Activated CD4-positive, alpha-beta T cell treated with anti-CD3 and anti-CD28 coated beads, Interleukin-10, Interleukin-2, amounts not matched to agents 100 ng/mL and 50 ng/mL, durations not matched to agents 16 hours and 8 hours (primary cell): Measurements from ENCODE around the gene RPL35A.
"Not testable (repeated sequence)": the region's sequence is repeated elsewhere in the genome, so short reads cannot be mapped to it uniquely, and the experiment has no call there.

Experiments used
- DNase-seq: peaks from one replicate; pipeline ENCODE4 v3.0.0-alpha.2; 2020

RPL35A gene

DNA sequence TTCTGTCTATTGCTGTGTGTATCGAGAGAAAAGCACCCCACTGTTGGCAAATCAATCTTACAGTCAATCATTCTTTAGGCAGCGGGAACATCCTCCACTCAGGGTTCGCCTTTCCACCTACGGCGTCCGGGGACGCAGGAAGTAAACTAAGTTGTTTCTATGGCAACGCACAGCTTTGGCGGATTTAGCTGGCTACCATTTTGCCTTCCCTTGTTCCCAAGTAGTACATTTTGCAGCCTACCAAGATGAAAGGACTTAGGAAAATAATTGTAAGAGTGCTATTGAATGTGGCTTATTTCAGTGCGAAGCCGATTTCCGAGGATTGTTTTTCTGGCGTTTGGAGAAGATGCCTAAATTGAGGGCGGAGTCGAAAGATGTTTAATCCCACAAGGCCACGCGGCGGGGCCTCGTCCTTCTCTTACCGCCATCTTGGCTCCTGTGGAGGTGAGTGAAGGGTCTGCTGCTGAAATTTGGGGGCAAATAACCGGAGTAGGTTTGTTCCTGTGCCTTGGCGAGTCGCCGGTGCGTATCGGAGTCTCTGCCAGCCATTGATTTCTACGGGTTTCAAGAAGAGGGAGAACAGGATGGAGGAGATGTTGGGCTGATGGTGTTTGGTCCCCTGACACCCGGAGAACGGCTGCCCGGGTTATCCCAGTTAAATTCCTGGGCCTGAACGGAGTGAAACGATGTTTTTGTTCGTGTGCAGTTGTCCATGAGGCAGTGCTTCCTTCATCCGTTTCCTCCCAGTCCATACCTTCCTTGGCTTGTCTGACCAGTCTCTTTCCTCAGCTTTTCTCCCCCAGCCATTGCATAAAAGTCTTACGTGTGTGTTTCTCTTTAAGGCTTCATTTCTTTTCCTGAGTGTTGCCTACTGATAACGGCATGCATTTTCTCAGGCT, at the start of gene RPL35A:
Gene RPL35A, plus strand, starts transcription at position 413 of the 899 bp plus-strand sequence. CDS start 778 bp downstream, outside the sequence.
- DNase-seq, result peak; percentile 91

DNA sequence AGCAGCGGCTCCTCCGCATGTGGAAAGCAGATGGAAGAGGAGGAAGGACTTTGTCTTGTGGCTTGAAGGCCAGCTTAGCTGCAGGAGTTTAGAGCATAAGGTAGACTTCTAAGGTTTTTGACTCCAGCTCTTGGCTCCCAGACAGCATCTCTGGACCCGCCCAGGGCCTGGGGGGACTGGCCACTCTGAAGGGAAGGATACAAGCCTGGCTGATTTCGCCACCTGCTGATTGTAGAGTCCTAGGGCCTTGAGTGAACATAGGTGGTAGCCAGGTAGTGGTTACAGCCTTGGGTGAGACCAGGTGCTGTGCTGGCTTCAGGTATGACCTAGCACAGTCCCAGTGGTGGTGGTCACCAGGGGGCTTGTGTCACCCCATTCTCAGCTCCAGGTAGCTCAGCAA, 48.4 kb upstream of the RPL35A start:
- no peak for DNase-seq

DNA sequence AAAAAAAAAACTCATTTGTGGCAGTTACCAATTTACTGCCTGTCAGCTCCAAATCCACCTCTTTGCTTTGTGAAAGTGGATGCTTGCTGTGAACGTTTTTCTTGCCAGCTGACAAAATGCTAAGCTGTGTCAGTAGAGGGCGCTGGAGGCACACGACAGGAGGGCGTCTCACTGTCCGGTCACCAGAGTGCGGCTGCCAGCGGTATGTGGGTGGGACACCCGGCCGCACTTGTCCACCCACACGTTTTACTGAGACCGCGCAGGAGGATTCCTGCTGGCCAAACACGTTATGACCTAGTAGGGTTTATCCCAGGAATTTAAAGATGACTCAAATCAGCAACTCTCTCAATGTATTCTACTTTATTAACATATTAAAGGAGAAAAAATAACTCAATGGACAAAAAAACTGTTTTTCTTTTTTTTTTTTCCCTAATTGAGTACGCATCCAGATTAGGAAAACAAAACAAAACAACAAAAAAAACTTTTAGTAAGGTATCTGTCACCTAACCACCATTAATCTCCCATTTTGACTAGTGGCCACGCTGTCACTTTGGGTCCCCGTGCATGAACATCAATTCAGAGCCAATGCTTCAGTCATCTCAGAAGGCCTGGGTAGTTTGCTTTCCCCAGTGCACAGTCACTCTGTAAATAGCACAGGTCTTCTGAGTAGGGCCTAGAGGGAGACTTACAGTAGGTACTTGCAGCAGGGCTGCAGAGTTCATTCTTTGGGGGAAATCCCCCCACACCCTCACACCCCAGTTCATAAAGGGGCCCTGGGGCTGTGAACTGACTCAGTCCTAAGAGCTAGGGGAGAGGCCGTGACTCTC, 43.8 kb upstream of the RPL35A start:
- peak; percentile 95 for DNase-seq

DNA sequence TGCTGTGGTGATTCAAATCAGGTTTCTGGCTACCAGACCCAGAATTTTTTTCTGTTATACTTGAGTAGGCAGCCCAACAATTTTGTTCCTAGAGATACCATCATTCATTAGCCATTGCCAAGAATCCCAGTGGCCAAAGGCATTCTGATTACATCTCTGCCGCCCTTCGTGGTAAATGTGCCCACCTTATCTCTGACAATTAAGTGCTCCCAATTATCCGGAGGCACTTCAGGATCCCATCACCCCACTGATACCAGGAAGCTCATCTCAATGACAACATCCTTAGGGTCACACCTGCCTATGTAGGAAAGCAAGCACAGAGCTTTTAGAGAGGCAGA, 43.2 kb upstream of the RPL35A start:
- DNase-seq, result no peak

DNA sequence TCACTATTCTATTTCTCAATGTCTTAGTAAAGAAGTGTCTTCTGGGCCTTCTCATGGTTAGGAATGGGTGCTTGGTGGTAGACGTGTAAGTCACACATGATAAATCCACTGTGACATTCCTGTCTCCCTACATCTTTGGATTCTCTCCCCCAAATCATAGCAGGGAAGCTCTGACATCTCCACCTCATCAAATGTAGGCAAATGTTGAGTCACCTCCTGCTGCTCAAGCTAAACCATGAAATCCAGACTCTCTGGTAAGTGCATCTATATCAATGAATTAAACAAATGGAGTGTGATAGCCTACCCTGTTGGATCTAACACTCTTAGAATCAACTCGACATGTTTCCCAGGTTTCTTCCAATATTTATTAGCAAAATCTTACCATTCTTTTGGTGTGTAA, 42.8 kb upstream of the RPL35A start:
- DNase-seq, result no peak

DNA sequence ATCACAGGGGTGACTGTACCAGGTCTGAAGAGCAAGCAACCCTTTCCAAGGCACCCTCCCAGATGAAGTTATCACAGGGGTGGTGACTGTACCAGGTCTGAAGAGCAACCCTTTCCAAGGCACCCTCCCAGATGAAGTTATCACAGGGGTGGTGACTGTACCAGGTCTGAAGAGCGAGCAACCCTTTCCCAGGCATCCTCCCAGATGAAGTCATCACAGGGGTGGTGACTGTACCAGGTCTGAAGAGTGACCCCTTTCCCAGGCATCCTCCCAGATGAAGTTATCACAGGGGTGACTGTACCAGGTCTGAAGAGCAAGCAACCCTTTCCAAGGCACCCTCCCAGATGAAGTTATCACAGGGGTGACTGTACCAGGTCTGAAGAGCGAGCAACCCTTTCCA, 41.4 kb upstream of the RPL35A start:
- not testable (repeated sequence) for DNase-seq

DNA sequence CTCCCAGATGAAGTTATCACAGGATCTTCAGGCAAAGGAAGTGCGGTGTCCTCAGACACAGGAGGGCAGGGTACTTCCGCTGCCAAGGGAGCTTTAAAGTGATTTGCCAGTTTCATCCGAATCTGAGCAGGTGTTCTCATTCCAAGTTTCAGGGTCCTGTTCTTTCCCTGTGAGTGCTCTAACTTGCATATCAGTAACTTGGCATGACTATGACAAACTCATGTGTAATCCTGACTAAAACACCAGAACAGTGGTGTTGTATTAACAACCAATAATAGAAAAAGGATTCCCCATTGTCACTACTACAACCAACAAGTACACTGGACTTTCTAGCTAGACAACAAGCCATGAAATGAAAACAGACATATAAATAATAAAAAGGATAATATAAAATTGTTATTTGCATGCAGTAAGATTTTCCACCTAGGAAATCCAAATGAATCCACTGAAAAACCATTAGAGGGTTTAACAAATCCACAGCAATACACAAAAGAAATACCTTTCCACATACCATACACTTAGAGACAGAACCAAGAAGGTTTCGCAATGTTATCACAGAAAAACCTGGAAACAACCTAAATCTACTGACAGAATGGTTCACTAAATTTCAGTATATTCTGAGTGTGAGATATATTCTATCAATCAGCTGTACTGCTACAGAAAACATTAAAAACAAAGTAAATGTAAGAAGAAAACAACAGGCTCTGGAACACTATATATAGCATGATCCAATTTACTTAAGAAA, 40.9 kb upstream of the RPL35A start:
- DNase-seq, result no peak

DNA sequence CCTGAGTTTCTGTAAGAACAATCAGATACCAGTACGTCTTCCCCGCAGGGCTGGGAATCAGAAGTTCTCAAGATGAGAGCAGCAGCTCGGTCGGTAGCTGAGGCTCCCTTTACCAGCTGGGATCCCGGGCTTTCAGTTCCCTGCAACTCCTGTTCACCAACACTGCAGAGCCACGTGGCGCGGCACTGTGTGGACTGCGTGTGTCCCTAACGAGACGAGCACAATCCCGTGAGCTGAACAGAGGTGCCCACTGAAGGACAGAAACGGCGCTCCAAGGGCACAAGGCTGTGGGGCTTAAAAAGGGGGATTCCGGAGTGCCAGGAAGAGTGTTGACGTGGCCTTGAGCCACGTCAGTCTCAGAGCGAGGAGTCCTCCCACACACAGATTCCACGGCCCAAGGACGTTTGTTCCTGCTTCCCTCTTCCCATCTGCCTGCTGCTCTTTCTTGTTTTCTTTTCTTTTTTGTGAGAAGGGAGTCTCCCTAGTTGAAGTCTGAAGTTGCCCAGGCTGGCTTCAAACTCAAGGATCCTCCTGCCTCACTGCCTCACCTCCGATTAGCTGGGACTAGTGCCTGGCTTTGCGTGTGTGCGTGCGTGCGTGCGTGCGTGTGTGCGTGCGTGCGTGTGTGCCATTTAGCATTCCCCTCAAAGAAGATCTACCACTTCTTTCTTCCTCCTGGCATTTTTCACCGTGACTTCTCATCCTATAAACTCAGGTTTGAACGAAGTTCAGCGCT, 37.1 kb upstream of the RPL35A start:
- peak; percentile 30 for DNase-seq

DNA sequence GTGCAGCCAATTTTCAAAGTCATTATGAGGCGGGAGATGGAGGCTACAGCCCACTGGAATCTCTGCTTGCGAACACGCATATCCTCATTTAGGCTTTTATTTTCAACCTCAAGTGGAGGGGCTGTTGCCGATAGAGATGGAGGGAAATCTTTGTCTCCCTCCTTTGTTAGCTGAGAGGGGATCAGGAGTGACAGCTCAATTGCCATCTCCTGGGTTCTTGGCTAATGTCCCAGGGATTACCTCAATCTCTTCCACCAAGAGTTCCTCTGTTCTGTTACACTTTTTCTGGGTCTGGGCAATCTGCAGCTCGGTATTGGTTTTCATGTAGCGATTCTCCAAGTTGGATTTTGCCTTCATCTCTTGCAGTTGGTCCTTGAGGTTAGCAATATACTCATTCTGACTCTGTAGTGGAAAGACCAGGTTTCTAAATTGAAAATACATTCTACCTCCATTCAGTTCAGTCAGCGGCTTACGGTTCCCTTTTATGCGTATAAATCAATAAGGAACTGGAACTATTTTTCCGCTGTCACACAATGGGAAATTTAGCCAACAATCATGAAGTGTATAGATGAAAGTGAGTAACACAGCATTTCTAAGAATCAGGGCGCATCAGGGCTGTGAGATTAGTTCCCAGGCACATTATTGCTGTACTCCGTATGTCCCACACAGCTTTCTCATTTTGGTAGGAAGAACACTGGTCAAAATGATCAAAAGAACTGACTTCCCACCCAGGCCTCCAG, 36.2 kb upstream of the RPL35A start:
- peak; percentile 27 for DNase-seq

DNA sequence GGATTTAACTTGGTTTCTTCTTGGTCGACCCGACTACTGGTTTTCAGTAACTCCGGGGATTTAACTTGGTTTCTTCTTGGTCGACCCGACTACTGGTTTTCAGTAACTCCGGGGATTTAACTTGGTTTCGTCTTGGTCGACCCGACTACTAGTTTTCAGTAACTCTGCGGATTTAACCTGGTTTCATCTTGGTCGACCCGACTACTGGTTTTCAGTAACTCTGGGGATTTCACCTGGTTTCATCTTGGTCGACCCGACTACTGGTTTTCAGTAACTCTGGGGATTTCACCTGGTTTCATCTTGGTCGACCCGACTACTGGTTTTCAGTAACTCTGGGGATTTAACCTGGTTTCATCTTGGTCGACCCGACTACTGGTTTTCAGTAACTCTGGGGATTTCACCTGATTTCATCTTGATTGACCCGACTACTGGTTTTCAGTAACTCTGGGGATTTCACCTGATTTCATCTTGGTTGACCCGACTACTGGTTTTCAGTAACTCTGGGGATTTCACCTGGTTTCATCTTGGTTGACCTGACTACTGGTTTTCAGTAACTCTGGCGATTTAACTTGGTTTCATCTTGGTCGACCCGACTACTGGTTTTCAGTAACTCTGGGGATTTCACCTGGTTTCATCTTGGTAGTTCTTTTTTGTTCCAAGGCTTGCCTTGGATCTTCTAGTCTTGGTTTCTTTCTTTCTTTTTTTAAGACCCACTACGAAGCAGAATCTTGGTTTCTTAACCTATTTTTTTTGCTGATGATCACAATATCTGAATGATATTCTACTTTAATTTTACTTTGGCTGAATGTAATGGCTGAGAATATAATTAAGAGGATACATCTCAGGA, 28.3 kb upstream of the RPL35A start:
- DNase-seq, result peak; percentile 62

DNA sequence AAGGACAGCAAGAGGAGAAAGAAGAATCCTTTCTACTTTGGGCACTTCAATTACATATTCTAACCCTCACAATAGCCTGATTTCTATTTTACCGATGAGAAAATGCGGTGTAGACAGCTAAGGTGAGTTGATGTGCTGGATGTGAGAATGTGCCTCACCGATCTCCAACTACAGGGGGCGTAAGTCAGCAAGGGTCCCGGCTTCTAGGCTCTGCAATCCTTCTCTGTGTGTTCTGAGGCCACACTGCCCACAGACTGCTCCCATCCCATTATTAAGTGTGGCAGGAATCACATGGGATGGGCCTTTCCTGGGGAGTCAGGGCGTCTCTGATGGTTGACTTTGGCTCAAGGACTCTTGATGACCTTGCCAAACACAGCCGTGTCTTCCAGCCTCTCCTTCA, 23.6 kb upstream of the RPL35A start:
- peak; percentile 16 for DNase-seq

DNA sequence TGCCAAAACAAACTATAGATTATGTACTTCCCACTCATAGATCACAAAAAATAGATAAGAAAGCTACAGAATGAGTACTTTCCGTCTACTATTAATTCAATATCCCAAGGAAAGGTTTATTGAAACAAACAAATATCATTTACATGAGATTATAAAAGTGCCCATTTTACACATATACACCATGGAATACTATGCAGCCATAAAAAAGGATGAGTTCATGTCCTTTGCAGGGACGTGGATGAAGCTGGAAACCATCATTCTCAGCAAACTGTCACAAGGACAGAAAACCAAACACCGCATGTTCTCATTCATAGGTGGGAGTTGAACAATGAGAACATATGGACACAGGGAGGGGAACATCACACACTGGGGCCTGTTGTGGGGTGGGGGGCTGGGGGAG, 22.4 kb upstream of the RPL35A start:
- not testable (repeated sequence) for DNase-seq

DNA sequence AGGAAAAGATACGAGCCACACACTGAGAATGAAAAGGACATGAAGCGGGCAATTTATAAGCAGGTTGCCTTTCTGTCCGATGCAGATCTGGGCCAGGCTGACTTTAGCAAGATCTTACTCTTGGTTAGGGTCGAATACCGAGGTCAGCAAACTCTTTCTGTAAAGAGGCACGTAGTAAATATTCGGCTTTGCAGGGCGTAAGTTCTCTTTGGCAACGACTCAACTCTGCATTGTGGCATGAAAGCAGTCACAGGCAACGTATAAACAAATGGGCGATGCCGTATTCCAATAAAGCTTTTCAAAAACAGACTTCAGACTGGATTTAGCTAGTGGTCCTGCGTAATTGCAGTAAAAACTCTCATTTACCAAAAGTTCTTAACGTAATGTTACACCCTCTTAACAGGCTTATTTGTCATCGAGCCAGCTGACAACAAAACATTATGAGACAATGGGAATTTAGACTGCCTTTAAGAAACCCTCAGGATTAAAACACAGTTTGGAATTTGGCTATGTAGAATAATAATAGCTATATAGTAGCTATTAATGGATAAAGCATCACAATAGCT, 13.1 kb upstream of the RPL35A start:
- no peak for DNase-seq

DNA sequence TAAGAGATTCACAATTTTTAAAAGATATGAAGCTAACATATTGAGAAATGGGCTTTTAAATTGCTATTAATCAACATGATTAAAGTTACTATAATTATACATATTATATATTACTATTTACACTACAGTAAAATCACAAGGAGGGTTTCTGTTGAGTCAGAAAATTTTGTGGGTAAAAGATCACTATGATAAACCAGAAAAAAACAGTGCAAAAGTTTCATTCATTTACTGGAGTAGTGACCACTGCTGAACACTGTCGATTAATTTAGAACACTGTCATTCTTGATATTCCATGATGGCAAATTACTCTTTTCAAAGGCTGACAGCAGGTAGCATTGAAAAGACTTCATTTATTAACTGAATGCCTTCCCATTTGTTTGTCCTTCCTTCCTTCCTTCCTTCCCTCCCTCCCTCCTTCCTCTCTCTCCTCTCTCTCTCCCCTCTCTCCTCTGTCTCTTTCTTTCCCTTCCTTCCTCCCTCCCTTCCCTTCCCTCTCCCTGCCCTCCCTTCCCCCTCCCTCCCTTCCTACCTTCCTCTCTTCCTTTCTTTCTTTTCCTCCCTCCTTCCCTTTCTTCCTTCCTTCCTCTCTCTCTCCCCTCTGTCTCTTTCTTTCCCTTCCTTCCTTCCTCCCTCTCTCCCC, 9.1 kb upstream of the RPL35A start:
- no peak for DNase-seq

DNA sequence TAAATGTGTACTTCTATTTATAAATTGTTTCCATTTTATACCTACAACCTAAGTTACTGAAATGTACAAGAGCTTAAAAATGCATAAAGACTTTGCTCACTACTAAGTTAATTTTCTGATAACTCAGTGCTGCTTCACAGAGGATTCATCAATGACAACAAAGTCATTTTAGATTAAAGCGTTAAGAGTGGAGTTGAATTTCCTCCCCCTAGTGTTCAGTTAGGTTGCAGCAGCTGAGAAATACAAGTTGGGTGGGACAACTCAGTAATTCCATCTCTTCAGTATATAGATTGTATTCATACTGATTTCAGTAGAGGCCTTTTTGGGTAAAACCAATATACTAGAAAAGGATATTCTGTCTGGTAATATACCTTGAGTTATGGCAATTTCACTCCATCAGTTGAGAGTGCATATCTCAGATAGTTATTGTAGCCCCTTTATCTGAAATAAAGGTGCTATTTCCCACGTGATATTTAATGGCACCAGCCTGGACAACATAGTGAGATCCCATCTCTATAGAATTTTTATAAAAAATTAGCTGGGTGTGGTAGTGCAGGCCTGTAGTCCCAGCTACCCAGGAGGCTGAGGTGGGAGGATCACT, 6.9 kb upstream of the RPL35A start:
- peak; percentile 66 for DNase-seq

DNA sequence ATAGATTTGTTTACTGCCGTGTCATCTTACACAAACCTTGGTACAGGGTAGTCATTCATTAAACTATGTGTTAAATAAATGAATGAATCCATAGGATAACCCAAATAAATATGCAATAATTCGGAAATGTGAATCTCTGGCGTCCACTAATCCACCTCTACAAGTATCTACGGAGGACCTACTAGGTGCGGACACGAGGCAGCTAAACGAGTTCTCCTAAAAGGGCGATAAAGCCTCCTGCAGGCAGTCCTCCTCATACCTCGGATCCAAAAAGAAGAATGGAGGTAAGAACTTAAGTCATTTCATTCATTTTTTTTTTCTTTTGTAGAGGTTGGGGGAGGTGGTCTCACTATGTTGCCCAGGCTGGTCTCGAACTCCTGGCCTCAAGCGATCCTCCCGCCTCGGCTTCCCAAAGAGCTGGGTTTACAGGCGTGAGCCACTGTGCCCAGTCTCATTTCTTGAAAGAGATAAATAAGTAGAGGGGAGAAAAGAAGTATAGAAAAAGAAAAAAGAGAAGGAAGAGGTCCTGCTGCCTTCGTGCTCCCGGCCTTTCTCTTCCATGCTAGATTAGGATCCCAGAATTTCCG, 706 bp upstream of the RPL35A start:
- DNase-seq, result no peak

DNA sequence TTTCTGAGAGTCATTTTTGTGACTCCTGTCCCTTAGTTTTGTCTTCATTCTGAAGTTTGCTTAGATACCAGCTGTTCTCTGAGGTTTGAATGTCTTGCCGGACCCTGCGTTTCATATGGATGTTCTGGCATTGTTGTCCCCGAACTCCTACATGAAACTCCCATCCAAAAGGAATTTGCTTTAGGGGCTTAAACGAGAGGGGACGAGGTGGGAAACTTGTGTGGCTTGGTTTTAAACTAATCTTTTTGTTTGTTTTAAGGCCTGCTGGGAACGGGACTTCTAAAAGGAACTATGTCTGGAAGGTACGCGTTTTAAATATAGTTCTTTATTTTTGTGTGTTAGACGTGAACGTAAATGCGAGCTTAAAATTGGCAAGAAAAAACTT, 679 bp downstream of the RPL35A start:
- no peak for DNase-seq

DNA sequence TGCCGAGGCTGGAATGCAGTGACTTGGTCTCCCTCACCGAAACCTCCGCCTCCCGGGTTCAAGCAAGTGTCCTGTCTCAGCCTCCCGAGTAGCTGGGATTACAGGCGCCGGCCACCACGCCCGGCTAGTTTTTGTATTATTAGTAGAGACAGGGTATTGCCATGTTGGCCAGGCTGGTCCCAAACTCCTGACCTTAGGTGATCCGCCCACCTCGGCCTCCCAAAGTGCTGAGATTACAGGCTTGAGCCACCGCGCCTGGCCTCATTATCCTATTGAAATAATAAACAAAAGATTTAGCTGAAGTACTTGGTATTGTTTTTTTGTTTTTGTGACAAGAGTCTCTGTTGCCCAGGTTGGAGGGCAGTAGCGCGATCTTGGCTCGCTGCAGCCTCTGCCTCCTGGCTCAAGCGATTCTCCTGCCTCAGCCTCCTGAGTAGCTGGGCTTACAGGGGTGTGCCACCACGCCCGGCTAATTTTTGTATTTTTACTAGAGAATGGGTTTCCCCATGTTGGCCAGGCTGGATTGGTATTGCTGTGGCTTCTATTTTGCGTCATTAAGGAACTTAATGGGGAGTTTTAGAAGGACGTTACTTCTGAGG, 1.5 kb downstream of the RPL35A start:
- no peak for DNase-seq

DNA sequence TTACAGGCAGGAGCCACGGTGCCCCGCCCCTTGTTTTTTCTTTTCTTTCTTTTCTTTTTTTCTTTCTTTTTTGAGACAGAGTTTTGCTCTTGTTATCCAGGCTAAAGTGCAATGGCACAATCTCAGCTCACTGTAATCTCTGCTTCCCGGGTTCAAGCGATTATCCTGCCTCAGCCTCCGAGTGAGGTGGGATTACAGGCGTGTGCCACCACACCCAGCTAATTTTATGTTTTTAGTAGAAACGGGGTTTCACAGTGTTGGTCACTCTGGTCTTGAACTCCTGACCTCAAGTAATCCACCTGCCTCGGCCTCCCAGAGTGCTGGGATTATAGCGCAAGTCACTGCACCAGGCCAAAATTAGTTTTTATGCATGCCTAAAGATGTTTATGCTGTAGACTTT, 2.5 kb downstream of the RPL35A start:
- DNase-seq, result no peak
